ENCODE data around the gene FOXP1. TPM values are rescaled to one million over a fixed set of nuclear protein-coding genes. Genes with fewer than 3 reads are reported as not detected.

FOXP1 gene
- total RNA-seq, 2 experiments from 2014 or later = 493 to 508 TPM

- intact Hi-C loops (cut with DNase I, micrococcal nuclease) = loop anchor here in 1 of 2 experiments (1.0 kb wide), 1 partner anchor 12 kb away; no protein-coding TSS in a partner anchor
- Mint-ChIP-seq H3K4me3 (peak overlapping the region; percentile 67), H3K36me3 (ENCODE audit: low read depth) (peaks cover 56% of the 10 kb centered on the region), H3K9me3 (no peaks in the 10 kb centered on the region), H3K27me3 (no peaks in the 10 kb centered on the region), H3K4me1 (ENCODE audit: low read depth) (peaks cover 73% of the 10 kb centered on the region), H3K27ac (peak overlapping the region; percentile 82)
- DNase-seq (peak in 1 of 14 experiments; percentile 19), ATAC-seq (ENCODE audit: poor library complexity) (peak; percentile 51)
- Histone ChIP-seq H3K4me3 (ENCODE audit: low read length) (no peak overlapping the region), H3K9me3 (ENCODE audit: control insufficient read depth in 1 of 2, insufficient read depth in 1 of 2, low read length in 2 of 2) (no peaks in the 10 kb centered on the region), H3K27me3 (ENCODE audit: control insufficient read depth in 1 of 2, insufficient read depth in 2 of 2, low read length in 2 of 2) (no peaks in the 10 kb centered on the region), H3K36me3 (ENCODE audit: insufficient read depth, low read length) (peaks cover 10% of the 10 kb centered on the region), H3K27ac (ENCODE audit: low read depth in 1 of 2, low read length in 2 of 2) (no peak overlapping the region), H3K4me1 (ENCODE audit: insufficient read depth, low read length) (peaks cover 9% of the 10 kb centered on the region)
- TF ChIP-seq CTCF (IDR thresholded peaks at IDR 0.05) = no peak
- ChIA-PET CTCF (interaction anchor here (0.6 to 0.7 kb wide), 2 partner anchors 42 to 350 kb away, joined by 3 read pairs; no protein-coding TSS in a partner anchor), POLR2A (interaction anchor here (1.5 kb wide), 1 partner anchor 12 kb away, joined by 5 read pairs; no protein-coding TSS in a partner anchor)
Measured at GRCh38 chr3:71348001-71348632, 235.4 kb downstream of the FOXP1 start.

- Mint-ChIP-seq H3K9me3 (peaks cover 2% of the 10 kb centered on the region), H3K27ac (peak overlapping the region; percentile 60), H3K27me3 (no peaks in the 10 kb centered on the region), H3K36me3 (ENCODE audit: low read depth) (peaks cover 68% of the 10 kb centered on the region), H3K4me3 (no peak overlapping the region), H3K4me1 (ENCODE audit: low read depth) (peaks cover 61% of the 10 kb centered on the region)
- H3K4me3 ChIP-seq (ENCODE audit: low read length) = no peak overlapping the region
- ChIA-PET CTCF (interaction anchor here (0.6 kb wide), 1 partner anchor 225 kb away, joined by 3 read pairs; no protein-coding TSS in a partner anchor), POLR2A (interaction anchor here (2.0 kb wide), 1 partner anchor 29 kb away, joined by 5 read pairs; no protein-coding TSS in a partner anchor)
- no peaks in the 10 kb centered on the region for H3K27me3 ChIP-seq (ENCODE audit: control insufficient read depth in 1 of 2, insufficient read depth in 2 of 2, low read length in 2 of 2)
- intact Hi-C loops (cut with DNase I, micrococcal nuclease) = no loop called here
- H3K9me3 ChIP-seq (ENCODE audit: control insufficient read depth in 1 of 2, insufficient read depth in 1 of 2, low read length in 2 of 2) = peaks cover 4 to 7% of the 10 kb centered on the region in 2 experiments
- no peak overlapping the region for H3K27ac ChIP-seq (ENCODE audit: low read depth in 1 of 2, low read length in 2 of 2)
- H3K4me1 ChIP-seq (ENCODE audit: insufficient read depth, low read length) = peaks cover 9% of the 10 kb centered on the region
- ATAC-seq (ENCODE audit: poor library complexity) = no peak
- H3K36me3 ChIP-seq (ENCODE audit: insufficient read depth, low read length) = peaks cover 17% of the 10 kb centered on the region
- TF ChIP-seq CTCF (IDR thresholded peaks at IDR 0.05) = no peak
- DNase-seq = no peak
Measured at GRCh38 chr3:71346061-71346460, 237.5 kb downstream of the FOXP1 start.

GRCh38 chr3:71345429-71346040 is 238.0 kb downstream of the FOXP1 start:
- H3K9me3 Mint-ChIP-seq = peaks cover 3% of the 10 kb centered on the region
- TF ChIP-seq CTCF (IDR thresholded peaks at IDR 0.05) = no peak
- no peak overlapping the region for H3K27ac ChIP-seq (ENCODE audit: low read depth in 1 of 2, low read length in 2 of 2)
- peaks cover 13% of the 10 kb centered on the region for H3K36me3 ChIP-seq (ENCODE audit: insufficient read depth, low read length)
- peak overlapping the region; percentile 60 for H3K27ac Mint-ChIP-seq
- H3K36me3 Mint-ChIP-seq (ENCODE audit: low read depth) = peaks cover 69% of the 10 kb centered on the region
- no peak overlapping the region for H3K4me3 ChIP-seq (ENCODE audit: low read length)
- DNase-seq (peak in 1 of 14 experiments; percentile 14), ATAC-seq (ENCODE audit: poor library complexity) (no peak)
- peaks cover 61% of the 10 kb centered on the region for H3K4me1 Mint-ChIP-seq (ENCODE audit: low read depth)
- peaks cover 4 to 8% of the 10 kb centered on the region in 2 experiments for H3K9me3 ChIP-seq (ENCODE audit: control insufficient read depth in 1 of 2, insufficient read depth in 1 of 2, low read length in 2 of 2)
- H3K27me3 Mint-ChIP-seq = no peaks in the 10 kb centered on the region
- intact Hi-C loops (cut with DNase I, micrococcal nuclease) = no loop called here
- no peak overlapping the region for H3K4me3 Mint-ChIP-seq
- ChIA-PET CTCF (interaction anchor here (0.6 kb wide), 2 partner anchors 41 to 225 kb away, joined by 3 read pairs; no protein-coding TSS in a partner anchor), POLR2A (interaction anchor here (1.0 to 2.0 kb wide), 2 partner anchors 29 to 259 kb away, joined by 3 to 5 read pairs; no protein-coding TSS in a partner anchor)
- peaks cover 9% of the 10 kb centered on the region for H3K4me1 ChIP-seq (ENCODE audit: insufficient read depth, low read length)
- H3K27me3 ChIP-seq (ENCODE audit: control insufficient read depth in 1 of 2, insufficient read depth in 2 of 2, low read length in 2 of 2) = no peaks in the 10 kb centered on the region
